GM12875 (cell line): ENCODE measurements around the gene GXYLT2.

ENCODE experiments used
- H3K4me3 ChIP-seq: one replicate; pipeline ENCODE4 v1.5.1; 2011; ENCODE audit warnings: low read depth, low read length, control low read depth
- CTCF ChIP-seq: IDR thresholded peaks from 2 replicates; pipeline ENCODE4 v1.5.1; 2011; ENCODE audit warnings: low read depth, mild to moderate bottlenecking, control low read depth, inconsistent platforms, low read length, moderate library complexity, borderline replicate concordance; ENCODE audit not compliant: insufficient read depth

GXYLT2 gene

GRCh38 chr3:73010158-73010557, 122.3 kb downstream of the GXYLT2 start:
- no peak overlapping the region for H3K4me3 ChIP-seq
- no peak for TF ChIP-seq CTCF

- no peak overlapping the region for H3K4me3 ChIP-seq
- TF ChIP-seq CTCF = no peak
Observed at GRCh38 chr3:73018298-73018697, 130.5 kb downstream of the GXYLT2 start.

- H3K4me3 ChIP-seq = no peak overlapping the region
- TF ChIP-seq CTCF = no peak
Observed at GRCh38 chr3:73018790-73019441, 131.1 kb downstream of the GXYLT2 start.

- TF ChIP-seq CTCF = no peak
- no peak overlapping the region for H3K4me3 ChIP-seq
Observed at GRCh38 chr3:73021301-73021835, 133.5 kb downstream of the GXYLT2 start.

GRCh38 chr3:73024836-73025235, 137.0 kb downstream of the GXYLT2 start:
- H3K4me3 ChIP-seq = no peak overlapping the region
- TF ChIP-seq CTCF = no peak

GRCh38 chr3:73026111-73026759, 138.4 kb downstream of the GXYLT2 start:
- H3K4me3 ChIP-seq = no peak overlapping the region
- no peak for TF ChIP-seq CTCF
